ENCODE results near the gene HEATR5A. TPM values are rescaled to one million over a fixed set of nuclear protein-coding genes. Genes with fewer than 3 reads are reported as not detected.

HEATR5A gene
- polyA plus RNA-seq, 1 donor (not counting 4 experiments of a cell fraction or from before 2014, with no cell fraction given) = 16.7 TPM

GRCh38 chr14:31428011-31428410 is 7.7 kb upstream of the HEATR5A start:
- Histone ChIP-seq H3K4me2 (ENCODE audit: control insufficient read depth, extremely low read depth, insufficient read depth, low read depth, low read length) (no peak overlapping the region), H3K36me3 (ENCODE audit: control insufficient read depth in 2 of 2, extremely low read depth in 1 of 2, insufficient read depth in 2 of 2, low read length in 2 of 2) (no peaks in the 10 kb centered on the region), H2AFZ (ENCODE audit: control insufficient read depth, low read length) (no peak overlapping the region), H3K27ac (ENCODE audit: control insufficient read depth, insufficient read depth, low read length) (no peak overlapping the region), H4K20me1 (ENCODE audit: control insufficient read depth, extremely low read depth, insufficient read depth, low read length) (no peaks in the 10 kb centered on the region), H3K9me1 (ENCODE audit: control insufficient read depth, extremely low read depth, insufficient read depth, low read length) (no peaks in the 10 kb centered on the region), H3K4me1 (ENCODE audit: control insufficient read depth, extremely low read depth, insufficient read depth, low read length) (no peaks in the 10 kb centered on the region), H3K79me2 (ENCODE audit: control insufficient read depth, insufficient read depth, low read length) (no peaks in the 10 kb centered on the region), H3K9ac (ENCODE audit: control insufficient read depth, extremely low read depth, insufficient read depth, low read length) (no peak overlapping the region), H3K27me3 (ENCODE audit: control insufficient read depth, extremely low read depth, insufficient read depth, low read length) (no peaks in the 10 kb centered on the region), H3K9me3 (ENCODE audit: control insufficient read depth, low read depth, low read length) (no peaks in the 10 kb centered on the region), H3K4me3 (ENCODE audit: control insufficient read depth in 2 of 3, extremely low read depth in 1 of 3, insufficient read depth in 2 of 3, low read depth in 1 of 3, low read length in 3 of 3) (no peak overlapping the region)
- TF ChIP-seq, protein P1, sequence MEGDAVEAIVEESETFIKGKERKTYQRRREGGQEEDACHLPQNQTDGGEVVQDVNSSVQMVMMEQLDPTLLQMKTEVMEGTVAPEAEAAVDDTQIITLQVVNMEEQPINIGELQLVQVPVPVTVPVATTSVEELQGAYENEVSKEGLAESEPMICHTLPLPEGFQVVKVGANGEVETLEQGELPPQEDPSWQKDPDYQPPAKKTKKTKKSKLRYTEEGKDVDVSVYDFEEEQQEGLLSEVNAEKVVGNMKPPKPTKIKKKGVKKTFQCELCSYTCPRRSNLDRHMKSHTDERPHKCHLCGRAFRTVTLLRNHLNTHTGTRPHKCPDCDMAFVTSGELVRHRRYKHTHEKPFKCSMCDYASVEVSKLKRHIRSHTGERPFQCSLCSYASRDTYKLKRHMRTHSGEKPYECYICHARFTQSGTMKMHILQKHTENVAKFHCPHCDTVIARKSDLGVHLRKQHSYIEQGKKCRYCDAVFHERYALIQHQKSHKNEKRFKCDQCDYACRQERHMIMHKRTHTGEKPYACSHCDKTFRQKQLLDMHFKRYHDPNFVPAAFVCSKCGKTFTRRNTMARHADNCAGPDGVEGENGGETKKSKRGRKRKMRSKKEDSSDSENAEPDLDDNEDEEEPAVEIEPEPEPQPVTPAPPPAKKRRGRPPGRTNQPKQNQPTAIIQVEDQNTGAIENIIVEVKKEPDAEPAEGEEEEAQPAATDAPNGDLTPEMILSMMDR (optimal IDR thresholded peaks at IDR 0.05 in 1 of 3, IDR thresholded peaks at IDR 0.05 in 1 of 3, conservative IDR thresholded peaks at IDR 0.05 in 1 of 3; ENCODE audit: extremely low read depth in 1 of 3, insufficient read depth in 2 of 3, low read length in 3 of 3) = no peak
- no peak for TF ChIP-seq EZH2 (IDR thresholded peaks at IDR 0.05; ENCODE audit: low read length)
- DNase-seq (ENCODE audit: low read depth, low spot score) (no peak), FAIRE-seq (no peak)
- dilution Hi-C loops (cut with MboI; ENCODE audit: extremely low pct_ligation_motif_present, low sequenced_read_pairs) = no loop called here

DNA sequence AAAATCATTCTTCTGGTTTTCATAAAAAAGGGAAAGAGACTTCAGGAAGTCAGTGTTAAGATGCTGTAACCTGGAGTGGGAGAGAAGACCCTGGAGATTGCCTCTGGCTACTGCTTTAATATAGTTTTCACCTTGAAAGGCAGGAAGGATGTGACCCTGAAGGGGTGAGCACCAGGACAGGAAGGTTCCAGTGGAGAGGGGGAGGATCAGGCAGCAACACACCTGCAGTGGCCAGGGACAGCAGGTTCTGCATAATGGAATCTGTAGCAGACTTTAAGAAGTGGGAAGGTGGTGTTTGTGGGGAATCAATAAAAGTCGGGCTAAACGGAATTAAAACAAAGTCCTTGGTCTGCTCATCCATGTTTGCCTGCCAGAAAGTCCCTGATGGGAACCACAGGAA is 6.3 kb upstream of the HEATR5A start:
- no peaks in the 10 kb centered on the region for H3K4me1 ChIP-seq (ENCODE audit: control insufficient read depth, extremely low read depth, insufficient read depth, low read length)
- H3K4me2 ChIP-seq (ENCODE audit: control insufficient read depth, extremely low read depth, insufficient read depth, low read depth, low read length) = no peak overlapping the region
- no peaks in the 10 kb centered on the region for H4K20me1 ChIP-seq (ENCODE audit: control insufficient read depth, extremely low read depth, insufficient read depth, low read length)
- H3K27me3 ChIP-seq (ENCODE audit: control insufficient read depth, extremely low read depth, insufficient read depth, low read length) = no peaks in the 10 kb centered on the region
- FAIRE-seq = no peak
- H3K4me3 ChIP-seq (ENCODE audit: control insufficient read depth in 2 of 3, extremely low read depth in 1 of 3, insufficient read depth in 2 of 3, low read depth in 1 of 3, low read length in 3 of 3) = no peak overlapping the region
- dilution Hi-C loops (cut with MboI; ENCODE audit: extremely low pct_ligation_motif_present, low sequenced_read_pairs) = no loop called here
- no peaks in the 10 kb centered on the region for H3K9me1 ChIP-seq (ENCODE audit: control insufficient read depth, extremely low read depth, insufficient read depth, low read length)
- no peaks in the 10 kb centered on the region for H3K79me2 ChIP-seq (ENCODE audit: control insufficient read depth, insufficient read depth, low read length)
- no peaks in the 10 kb centered on the region for H3K36me3 ChIP-seq (ENCODE audit: control insufficient read depth in 2 of 2, extremely low read depth in 1 of 2, insufficient read depth in 2 of 2, low read length in 2 of 2)
- H2AFZ ChIP-seq (ENCODE audit: control insufficient read depth, low read length) = no peak overlapping the region
- H3K9me3 ChIP-seq (ENCODE audit: control insufficient read depth, low read depth, low read length) = no peaks in the 10 kb centered on the region
- TF ChIP-seq, protein P1 (optimal IDR thresholded peaks at IDR 0.05 in 1 of 3, IDR thresholded peaks at IDR 0.05 in 1 of 3, conservative IDR thresholded peaks at IDR 0.05 in 1 of 3; ENCODE audit: extremely low read depth in 1 of 3, insufficient read depth in 2 of 3, low read length in 3 of 3) = no peak
- TF ChIP-seq EZH2 (IDR thresholded peaks at IDR 0.05; ENCODE audit: low read length) = no peak
- no peak overlapping the region for H3K9ac ChIP-seq (ENCODE audit: control insufficient read depth, extremely low read depth, insufficient read depth, low read length)
- DNase-seq (ENCODE audit: low read depth, low spot score) = no peak
- H3K27ac ChIP-seq (ENCODE audit: control insufficient read depth, insufficient read depth, low read length) = no peak overlapping the region

All from keratinocyte (primary cell).